Mesenchymal stem cell (in vitro differentiated cells and primary cell): ENCODE data around the gene CYREN.
A peak's percentile ranks its signal among the peaks of the same experiment; 100 is the strongest.

Experiments used
- DNase-seq: peaks from one replicate; pipeline ENCODE4 v3.0.0-alpha.2; 2013
- H2AFZ ChIP-seq: one replicate; pipeline ENCODE4 v1.6.1; 2013; ENCODE audit warnings: low read depth, mild to moderate bottlenecking, control low read depth, inconsistent platforms, low read length, moderate library complexity
- H2AK5ac ChIP-seq: 2 replicates; pipeline ENCODE4 v1.6.1; 2013; ENCODE audit warnings: low read length, moderate library complexity, mild to moderate bottlenecking, inconsistent platforms; ENCODE audit not compliant: severe bottlenecking
- H2BK120ac ChIP-seq: one replicate; pipeline ENCODE4 v1.6.1; 2013; ENCODE audit warnings: low read depth, mild to moderate bottlenecking, inconsistent platforms, low read length, moderate library complexity
- H2BK12ac ChIP-seq, 2 experiments: one replicate each; pipeline ENCODE4 v1.6.1; 2013; ENCODE audit warnings: inconsistent platforms in 2 of 2, low read length in 2 of 2, mild to moderate bottlenecking in 2 of 2, moderate library complexity in 2 of 2, control low read depth in 1 of 2
- H2BK15ac ChIP-seq: one replicate; pipeline ENCODE4 v1.6.1; 2013; ENCODE audit warnings: mild to moderate bottlenecking, low read depth, inconsistent platforms; ENCODE audit not compliant: poor library complexity, severe bottlenecking
- H2BK5ac ChIP-seq: 2 replicates; pipeline ENCODE4 v1.6.1; 2013; ENCODE audit warnings: low read depth, mild to moderate bottlenecking, low read length, control low read depth, inconsistent platforms; ENCODE audit not compliant: poor library complexity, severe bottlenecking
- H3K14ac ChIP-seq, 2 experiments: one replicate each; pipeline ENCODE4 v1.6.1; 2013; ENCODE audit warnings: inconsistent platforms in 2 of 2, low read length in 2 of 2, control low read depth in 1 of 2, mild to moderate bottlenecking in 1 of 2, moderate library complexity in 1 of 2
- H3K18ac ChIP-seq, 2 experiments: one replicate each; pipeline ENCODE4 v1.6.1; 2013; ENCODE audit warnings: inconsistent platforms in 2 of 2, low read length in 2 of 2, control low read depth in 1 of 2, low read depth in 1 of 2, mild to moderate bottlenecking in 1 of 2
- H3K23ac ChIP-seq, 2 experiments: one replicate each; pipeline ENCODE4 v1.6.1; 2013; ENCODE audit warnings: inconsistent platforms in 2 of 2, low read length in 2 of 2, mild to moderate bottlenecking in 2 of 2, moderate library complexity in 2 of 2, control low read depth in 1 of 2
- H3K27ac ChIP-seq: 2 replicates; pipeline ENCODE4 v1.5.1; 2013; ENCODE audit warnings: mild to moderate bottlenecking, moderate library complexity, low read length, control low read depth, inconsistent platforms; ENCODE audit not compliant: poor library complexity, severe bottlenecking
- H3K27me3 ChIP-seq, 2 experiments: 2 replicates each; pipeline versions ENCODE4 v1.6.1 to v1.7.0; 2013; ENCODE audit warnings: low read length in 2 of 2, mild to moderate bottlenecking in 2 of 2, moderate library complexity in 2 of 2, control low read depth in 1 of 2, inconsistent platforms in 1 of 2; ENCODE audit not compliant: control insufficient read depth in 1 of 2, insufficient read depth in 1 of 2
- H3K36me3 ChIP-seq, 2 experiments: 2 replicates each; pipeline versions ENCODE4 v1.6.1 to v1.7.0; 2013; ENCODE audit warnings: low read length in 2 of 2, control low read depth in 1 of 2, inconsistent platforms in 1 of 2, low read depth in 1 of 2, mild to moderate bottlenecking in 1 of 2; ENCODE audit not compliant: insufficient read depth in 2 of 2, control insufficient read depth in 1 of 2
- H3K4ac ChIP-seq, 2 experiments: one replicate each; pipeline ENCODE4 v1.6.1; 2013; ENCODE audit warnings: inconsistent platforms in 2 of 2, low read length in 2 of 2, mild to moderate bottlenecking in 2 of 2, moderate library complexity in 2 of 2, control low read depth in 1 of 2, low read depth in 1 of 2
- H3K4me1 ChIP-seq: 2 replicates; pipeline ENCODE4 v1.6.1; 2013; ENCODE audit warnings: low read depth, low read length, control low read depth; ENCODE audit not compliant: control insufficient read depth, insufficient read depth
- H3K4me2 ChIP-seq: 2 replicates; pipeline ENCODE4 v1.6.1; 2013; ENCODE audit warnings: low read length, mild to moderate bottlenecking, inconsistent platforms; ENCODE audit not compliant: poor library complexity, severe bottlenecking
- H3K4me3 ChIP-seq, 2 experiments: 2 replicates each; pipeline versions ENCODE4 v1.5.1 to v1.7.0; 2013; ENCODE audit warnings: low read length in 2 of 2, mild to moderate bottlenecking in 2 of 2, control low read depth in 1 of 2, low read depth in 1 of 2; ENCODE audit not compliant: insufficient read depth in 1 of 2
- H3K79me1 ChIP-seq: replicated peaks from 2 replicates; pipeline ENCODE4 v1.6.1; 2013; ENCODE audit warnings: mild to moderate bottlenecking, control low read depth, low read length, inconsistent platforms; ENCODE audit not compliant: poor library complexity, severe bottlenecking
- H3K9ac ChIP-seq: 2 replicates; pipeline ENCODE4 v1.7.0; 2013; ENCODE audit warnings: mild to moderate bottlenecking, low read length, moderate library complexity
- H3K9me3 ChIP-seq: 2 replicates; pipeline ENCODE4 v1.7.0; 2013; ENCODE audit warnings: mild to moderate bottlenecking, low read length; ENCODE audit not compliant: control insufficient read depth
- H4K8ac ChIP-seq: one replicate; pipeline ENCODE4 v1.6.1; 2013; ENCODE audit warnings: inconsistent platforms, mild to moderate bottlenecking, low read length, moderate library complexity
- H4K91ac ChIP-seq: one replicate; pipeline ENCODE4 v1.6.1; 2013; ENCODE audit warnings: mild to moderate bottlenecking, low read length, inconsistent platforms
- WGBS: methylation state at CpG from one replicate; pipeline ENCODE4 v1.1.7; 2013; ENCODE audit warnings: mixed read lengths; 5-methylcytosine and 5-hydroxymethylcytosine counted together

The CYREN gene

GRCh38 chr7:135181261-135181928 is 10.9 kb upstream of the CYREN start:
- Histone ChIP-seq H3K36me3 (peaks cover 52 to 76% of the 10 kb centered on the region in 2 experiments), H3K27me3 (no peaks in the 10 kb centered on the region), H4K8ac (no peak overlapping the region), H2BK12ac (no peak overlapping the region), H4K91ac (no peak overlapping the region), H2BK15ac (no peak overlapping the region), H3K4me1 (peaks cover 3% of the 10 kb centered on the region), H3K14ac (no peak overlapping the region), H2BK120ac (no peak overlapping the region), H2AFZ (no peak overlapping the region), H3K9me3 (peaks cover 72% of the 10 kb centered on the region), H3K27ac (no peak overlapping the region), H3K4me2 (no peak overlapping the region), H2BK5ac (no peak overlapping the region), H3K18ac (no peak overlapping the region), H3K79me1 (peaks cover 45% of the 10 kb centered on the region), H3K4ac (no peak overlapping the region), H2AK5ac (no peak overlapping the region), H3K4me3 (peak overlapping the region in 1 of 2 experiments; percentile 43), H3K23ac (no peak overlapping the region), H3K9ac (no peak overlapping the region)
- 86% methylated on average over 2 of the region's 3 CpGs for WGBS
- DNase-seq: peak; percentile 11

- H3K36me3 ChIP-seq: peaks cover 39 to 69% of the 10 kb centered on the region in 2 experiments
- H2AK5ac ChIP-seq: no peak overlapping the region
- H3K18ac ChIP-seq: no peak overlapping the region
- no peak for DNase-seq
- H3K4ac ChIP-seq: no peak overlapping the region
- no peak overlapping the region for H3K9ac ChIP-seq
- H3K79me1 ChIP-seq: peaks cover 43% of the 10 kb centered on the region
- no peak overlapping the region for H4K91ac ChIP-seq
- H3K27me3 ChIP-seq: no peaks in the 10 kb centered on the region
- H2BK15ac ChIP-seq: no peak overlapping the region
- peaks cover 72% of the 10 kb centered on the region for H3K9me3 ChIP-seq
- no peak overlapping the region for H3K14ac ChIP-seq
- WGBS: 91% methylated on average over 5 of the region's 5 CpGs
- no peak overlapping the region for H4K8ac ChIP-seq
- no peak overlapping the region for H3K27ac ChIP-seq
- H2BK120ac ChIP-seq: no peak overlapping the region
- H2AFZ ChIP-seq: no peak overlapping the region
- no peak overlapping the region for H2BK12ac ChIP-seq
- no peak overlapping the region for H3K23ac ChIP-seq
- H3K4me2 ChIP-seq: no peak overlapping the region
- peaks cover 3% of the 10 kb centered on the region for H3K4me1 ChIP-seq
- H2BK5ac ChIP-seq: no peak overlapping the region
- H3K4me3 ChIP-seq: peak overlapping the region in 1 of 2 experiments; percentile 11
Observed at GRCh38 chr7:135180122-135180521, 9.6 kb upstream of the CYREN start.

- Histone ChIP-seq H3K36me3 (peaks cover 34 to 63% of the 10 kb centered on the region in 2 experiments), H3K4me3 (no peak overlapping the region), H2AK5ac (no peak overlapping the region), H3K4me2 (no peak overlapping the region), H2BK15ac (no peak overlapping the region), H2BK12ac (no peak overlapping the region), H2BK120ac (no peak overlapping the region), H3K27ac (no peak overlapping the region), H3K23ac (no peak overlapping the region), H3K14ac (no peak overlapping the region), H3K4me1 (peaks cover 3% of the 10 kb centered on the region), H3K9ac (no peak overlapping the region), H3K27me3 (no peaks in the 10 kb centered on the region), H3K4ac (no peak overlapping the region), H3K9me3 (peaks cover 69% of the 10 kb centered on the region), H2BK5ac (no peak overlapping the region), H4K91ac (no peak overlapping the region), H2AFZ (no peak overlapping the region), H4K8ac (no peak overlapping the region), H3K18ac (no peak overlapping the region), H3K79me1 (peaks cover 41% of the 10 kb centered on the region)
- WGBS: 97% methylated on average over 8 of the region's 8 CpGs
- DNase-seq: no peak
Observed at GRCh38 chr7:135179321-135179925, 8.9 kb upstream of the CYREN start.

DNA sequence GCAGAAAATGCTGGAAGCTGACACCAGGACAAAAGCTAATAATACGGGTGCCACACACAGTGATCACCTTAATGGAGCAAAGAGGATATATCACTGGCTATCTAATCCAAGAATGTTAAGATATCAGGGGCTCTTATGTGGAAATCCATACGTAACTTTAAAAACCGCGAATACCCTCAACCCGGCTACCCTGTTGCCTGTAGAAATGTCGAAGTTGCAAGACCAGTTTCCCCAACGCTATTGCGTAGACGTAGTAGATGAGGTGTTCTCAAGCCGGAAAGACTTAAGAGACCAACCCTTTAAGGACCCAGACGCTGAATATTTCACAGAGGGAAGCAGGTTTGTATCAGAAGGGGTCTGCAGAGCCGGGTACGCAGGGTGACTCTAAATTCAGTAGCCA is 7.9 kb upstream of the CYREN start:
- no peak overlapping the region for H3K9ac ChIP-seq
- H2BK15ac ChIP-seq: no peak overlapping the region
- H3K79me1 ChIP-seq: peaks cover 34% of the 10 kb centered on the region
- H4K91ac ChIP-seq: no peak overlapping the region
- H3K4me1 ChIP-seq: peaks cover 6% of the 10 kb centered on the region
- no peak overlapping the region for H3K4me2 ChIP-seq
- no peak overlapping the region for H4K8ac ChIP-seq
- no peak overlapping the region for H3K18ac ChIP-seq
- no peak for DNase-seq
- no peaks in the 10 kb centered on the region for H3K27me3 ChIP-seq
- H3K14ac ChIP-seq: no peak overlapping the region
- H2BK120ac ChIP-seq: no peak overlapping the region
- WGBS: 88% methylated on average over 12 of the region's 13 CpGs
- no peak overlapping the region for H2BK5ac ChIP-seq
- no peak overlapping the region for H3K4ac ChIP-seq
- no peak overlapping the region for H3K4me3 ChIP-seq
- no peak overlapping the region for H3K27ac ChIP-seq
- no peak overlapping the region for H2AFZ ChIP-seq
- peaks cover 59% of the 10 kb centered on the region for H3K9me3 ChIP-seq
- H3K36me3 ChIP-seq: peaks cover 23 to 55% of the 10 kb centered on the region in 2 experiments
- no peak overlapping the region for H2BK12ac ChIP-seq
- no peak overlapping the region for H2AK5ac ChIP-seq
- H3K23ac ChIP-seq: no peak overlapping the region
